ENCODE data around the gene SLC39A10.
A peak's percentile ranks its signal among the peaks of the same experiment; 100 is the strongest.
"Not testable (repeated sequence)": the region's sequence is repeated elsewhere in the genome, so short reads cannot be mapped to it uniquely, and the experiment has no call there.

SLC39A10 gene

GRCh38 chr2:195662138-195662537, 5.1 kb downstream of the SLC39A10 start:
- no peak for DNase-seq (ENCODE audit: low read depth)
- H3K4me3 ChIP-seq (replicated peaks; ENCODE audit: low read depth, low read length): no peak overlapping the region
- TF ChIP-seq, protein P1, sequence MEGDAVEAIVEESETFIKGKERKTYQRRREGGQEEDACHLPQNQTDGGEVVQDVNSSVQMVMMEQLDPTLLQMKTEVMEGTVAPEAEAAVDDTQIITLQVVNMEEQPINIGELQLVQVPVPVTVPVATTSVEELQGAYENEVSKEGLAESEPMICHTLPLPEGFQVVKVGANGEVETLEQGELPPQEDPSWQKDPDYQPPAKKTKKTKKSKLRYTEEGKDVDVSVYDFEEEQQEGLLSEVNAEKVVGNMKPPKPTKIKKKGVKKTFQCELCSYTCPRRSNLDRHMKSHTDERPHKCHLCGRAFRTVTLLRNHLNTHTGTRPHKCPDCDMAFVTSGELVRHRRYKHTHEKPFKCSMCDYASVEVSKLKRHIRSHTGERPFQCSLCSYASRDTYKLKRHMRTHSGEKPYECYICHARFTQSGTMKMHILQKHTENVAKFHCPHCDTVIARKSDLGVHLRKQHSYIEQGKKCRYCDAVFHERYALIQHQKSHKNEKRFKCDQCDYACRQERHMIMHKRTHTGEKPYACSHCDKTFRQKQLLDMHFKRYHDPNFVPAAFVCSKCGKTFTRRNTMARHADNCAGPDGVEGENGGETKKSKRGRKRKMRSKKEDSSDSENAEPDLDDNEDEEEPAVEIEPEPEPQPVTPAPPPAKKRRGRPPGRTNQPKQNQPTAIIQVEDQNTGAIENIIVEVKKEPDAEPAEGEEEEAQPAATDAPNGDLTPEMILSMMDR (IDR thresholded peaks at IDR 0.05; ENCODE audit: low read length, missing control alignments): no peak

GRCh38 chr2:195663007-195663406, 6.0 kb downstream of the SLC39A10 start:
- TF ChIP-seq, protein P1 (IDR thresholded peaks at IDR 0.05; ENCODE audit: low read length, missing control alignments): no peak
- no peak for DNase-seq (ENCODE audit: low read depth)
- no peak overlapping the region for H3K4me3 ChIP-seq (replicated peaks; ENCODE audit: low read depth, low read length)

GRCh38 chr2:195664528-195664927, 7.5 kb downstream of the SLC39A10 start:
- peak; percentile 38 for DNase-seq (ENCODE audit: low read depth)
- TF ChIP-seq, protein P1 (IDR thresholded peaks at IDR 0.05; ENCODE audit: low read length, missing control alignments): no peak

GRCh38 chr2:195665153-195665552, 8.1 kb downstream of the SLC39A10 start:
- DNase-seq (ENCODE audit: low read depth); H3K4me3 ChIP-seq (replicated peaks; ENCODE audit: low read depth, low read length): not testable (repeated sequence)

More at GRCh38 chr2:195664528-195664927, 7.5 kb downstream of the SLC39A10 start:
- H3K4me3 ChIP-seq (replicated peaks; ENCODE audit: low read depth, low read length): no peak overlapping the region

DNA sequence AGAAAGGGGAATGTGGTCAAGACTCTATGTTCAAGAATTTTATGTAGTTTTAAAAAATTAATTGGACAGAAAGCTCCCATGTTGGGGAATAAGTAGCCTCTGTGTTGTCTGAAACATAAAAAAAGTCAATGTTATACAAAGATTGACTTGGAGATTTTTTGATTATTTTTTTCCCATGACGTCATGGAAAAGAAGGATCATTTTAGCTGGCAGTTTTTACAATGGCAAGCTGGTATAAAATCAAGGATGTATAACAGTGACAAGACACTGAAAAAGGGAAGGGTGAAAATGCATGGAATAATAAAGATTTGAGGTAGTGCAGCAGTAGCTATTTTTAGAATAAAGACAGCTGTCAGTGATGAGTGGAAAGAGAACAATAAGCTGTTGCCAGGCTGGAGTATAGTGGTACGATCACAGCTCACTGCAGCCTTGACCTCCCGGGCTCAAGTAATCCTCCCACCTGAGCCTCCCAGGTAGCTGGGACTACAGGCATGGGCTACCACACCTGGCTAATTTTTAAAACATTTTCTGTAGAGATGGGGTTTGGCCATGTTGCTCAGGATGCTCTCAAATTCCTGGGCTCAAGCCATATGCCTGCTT, 9.2 kb downstream of the SLC39A10 start:
- TF ChIP-seq, protein P1 (IDR thresholded peaks at IDR 0.05; ENCODE audit: low read length, missing control alignments): no peak
- no peak overlapping the region for H3K4me3 ChIP-seq (replicated peaks; ENCODE audit: low read depth, low read length)

DNA sequence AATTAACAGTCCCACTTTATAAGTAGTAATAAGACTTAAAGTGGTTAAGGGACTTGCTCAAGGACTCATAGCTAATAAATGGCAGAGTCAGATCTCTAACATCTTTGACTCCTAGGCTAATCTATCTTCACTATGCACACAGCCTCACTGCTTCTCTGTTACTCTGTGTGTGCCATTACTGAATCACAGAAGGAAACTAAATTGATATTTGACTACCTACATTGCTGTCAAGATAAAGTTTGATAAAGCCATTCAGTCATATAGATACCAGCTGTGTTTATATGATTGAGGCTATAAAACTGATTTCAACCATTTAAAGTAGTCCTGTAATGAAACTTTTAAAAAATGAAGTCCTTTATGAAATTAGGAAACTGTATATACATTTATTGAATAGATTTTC, 10.9 kb downstream of the SLC39A10 start:
- no peak for DNase-seq (ENCODE audit: low read depth)
- no peak overlapping the region for H3K4me3 ChIP-seq (replicated peaks; ENCODE audit: low read depth, low read length)
- TF ChIP-seq, protein P1 (IDR thresholded peaks at IDR 0.05; ENCODE audit: low read length, missing control alignments): no peak

More for the DNA sequence above, 9.2 kb downstream of the SLC39A10 start:
- DNase-seq (ENCODE audit: low read depth): no peak

- TF ChIP-seq, protein P1 (IDR thresholded peaks at IDR 0.05; ENCODE audit: low read length, missing control alignments): no peak
- DNase-seq (ENCODE audit: low read depth): no peak
Measured at GRCh38 chr2:195670191-195670590, 13.2 kb downstream of the SLC39A10 start.

More at GRCh38 chr2:195670191-195670590, 13.2 kb downstream of the SLC39A10 start:
- H3K4me3 ChIP-seq (replicated peaks; ENCODE audit: low read depth, low read length): no peak overlapping the region
